ENCODE data around the gene TMEM250. TPM values are rescaled to one million over a fixed set of nuclear protein-coding genes. Genes with fewer than 3 reads are reported as not detected.

Gene TMEM250
- total RNA-seq, 4 donors from 2014 or later, result 34.3 to 59.4 (median 43.4) TPM

DNA sequence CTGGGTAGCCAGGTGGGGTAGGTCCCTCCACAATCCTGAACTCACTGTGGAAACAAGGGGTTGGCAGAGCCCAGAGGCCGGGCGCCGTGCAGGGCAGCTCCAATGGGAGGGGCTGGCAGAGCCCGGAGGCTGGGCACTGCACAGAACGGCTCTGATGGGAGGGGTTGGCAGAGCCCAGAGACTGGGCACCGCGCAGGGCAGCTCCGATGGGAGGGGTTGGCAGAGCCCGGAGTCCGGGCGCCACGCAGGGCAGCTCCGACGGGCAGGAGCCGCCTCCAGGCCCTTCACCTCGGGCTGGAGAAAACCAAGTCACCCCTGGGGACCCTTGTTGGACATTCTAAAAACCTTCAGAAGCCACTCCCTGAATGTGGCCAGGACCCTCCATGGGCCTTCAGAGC, 32.9 kb downstream of the TMEM250 start:
- no peak for DNase-seq
- Histone ChIP-seq H3K4me3 (no peak overlapping the region), H3K27ac (peak overlapping the region; percentile 10 to 57 (median 38)), H3K27me3 (no peaks in the 10 kb centered on the region), H3K36me3 (peaks cover 0 to 22% (median 0%) of the 10 kb centered on the region in 3 donors), H3K4me1 (peaks cover 21 to 88% (median 59%) of the 10 kb centered on the region in 3 donors), H3K9me3 (no peaks in the 10 kb centered on the region)
- intact Hi-C loops (cut with DNase I), result no loop called here
- 18 to 20% methylated on average over 3 to 4 of the region's 16 CpGs for WGBS, 2 donors
- TF ChIP-seq, protein P1, sequence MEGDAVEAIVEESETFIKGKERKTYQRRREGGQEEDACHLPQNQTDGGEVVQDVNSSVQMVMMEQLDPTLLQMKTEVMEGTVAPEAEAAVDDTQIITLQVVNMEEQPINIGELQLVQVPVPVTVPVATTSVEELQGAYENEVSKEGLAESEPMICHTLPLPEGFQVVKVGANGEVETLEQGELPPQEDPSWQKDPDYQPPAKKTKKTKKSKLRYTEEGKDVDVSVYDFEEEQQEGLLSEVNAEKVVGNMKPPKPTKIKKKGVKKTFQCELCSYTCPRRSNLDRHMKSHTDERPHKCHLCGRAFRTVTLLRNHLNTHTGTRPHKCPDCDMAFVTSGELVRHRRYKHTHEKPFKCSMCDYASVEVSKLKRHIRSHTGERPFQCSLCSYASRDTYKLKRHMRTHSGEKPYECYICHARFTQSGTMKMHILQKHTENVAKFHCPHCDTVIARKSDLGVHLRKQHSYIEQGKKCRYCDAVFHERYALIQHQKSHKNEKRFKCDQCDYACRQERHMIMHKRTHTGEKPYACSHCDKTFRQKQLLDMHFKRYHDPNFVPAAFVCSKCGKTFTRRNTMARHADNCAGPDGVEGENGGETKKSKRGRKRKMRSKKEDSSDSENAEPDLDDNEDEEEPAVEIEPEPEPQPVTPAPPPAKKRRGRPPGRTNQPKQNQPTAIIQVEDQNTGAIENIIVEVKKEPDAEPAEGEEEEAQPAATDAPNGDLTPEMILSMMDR (IDR thresholded peaks at IDR 0.05), result no peak
- TF ChIP-seq POLR2A (IDR thresholded peaks at IDR 0.05), result no peak

DNA sequence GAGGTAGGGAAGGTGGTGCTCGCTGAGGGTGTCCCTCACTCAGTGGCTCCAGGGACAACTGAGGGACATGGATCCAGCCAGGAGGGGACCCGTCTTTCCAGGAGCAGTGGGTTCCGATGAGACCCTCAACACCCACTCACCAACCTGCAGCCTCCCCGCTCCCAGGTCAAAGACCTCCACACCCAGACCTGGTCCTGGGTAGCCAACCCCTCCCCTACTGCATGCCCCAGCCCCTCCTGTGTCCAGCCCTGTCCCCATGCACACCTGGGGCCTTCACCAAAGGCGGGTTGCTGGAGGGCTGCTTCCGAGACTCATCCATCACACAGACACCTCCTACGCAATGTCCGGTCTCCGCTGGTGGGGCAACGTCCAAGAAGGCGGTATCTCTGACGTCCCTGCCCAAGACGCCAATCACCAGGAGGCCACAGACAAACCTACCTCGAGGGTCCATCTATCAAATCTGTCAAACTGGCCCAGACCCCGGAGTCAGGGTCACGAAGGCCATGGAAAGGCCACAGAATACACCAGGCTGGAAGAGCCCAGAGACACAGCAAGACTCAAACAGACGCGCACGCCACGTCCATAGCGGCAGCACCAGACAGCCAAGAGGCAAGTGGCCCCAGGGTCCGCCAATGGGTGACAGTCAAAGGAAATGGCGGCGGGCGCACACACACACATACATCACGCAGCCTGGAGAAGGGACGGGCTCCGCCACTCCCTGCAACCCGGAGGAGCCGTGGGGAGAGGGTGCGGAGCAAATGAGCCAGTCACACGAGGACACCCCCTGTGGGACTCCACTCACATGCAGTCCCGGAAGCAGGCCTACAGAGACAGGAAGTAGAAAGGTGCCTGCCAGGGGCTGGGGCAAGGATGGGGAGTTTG, 34.4 kb downstream of the TMEM250 start:
- DNase-seq, result no peak
- intact Hi-C loops (cut with DNase I), result no loop called here
- no peaks in the 10 kb centered on the region for H3K9me3 ChIP-seq
- peak overlapping the region in 1 of 4 donors; percentile 2 for H3K27ac ChIP-seq
- H3K4me1 ChIP-seq, result peaks cover 27 to 88% (median 53%) of the 10 kb centered on the region in 3 donors
- H3K4me3 ChIP-seq, result no peak overlapping the region
- H3K36me3 ChIP-seq, result peaks cover 0 to 22% (median 0%) of the 10 kb centered on the region in 3 donors
- WGBS, 2 donors, result 79 to 92% methylated on average over 12 to 18 of the region's 33 CpGs
- TF ChIP-seq, protein P1 (IDR thresholded peaks at IDR 0.05), result no peak
- TF ChIP-seq POLR2A (IDR thresholded peaks at IDR 0.05), result no peak
- no peaks in the 10 kb centered on the region for H3K27me3 ChIP-seq

DNA sequence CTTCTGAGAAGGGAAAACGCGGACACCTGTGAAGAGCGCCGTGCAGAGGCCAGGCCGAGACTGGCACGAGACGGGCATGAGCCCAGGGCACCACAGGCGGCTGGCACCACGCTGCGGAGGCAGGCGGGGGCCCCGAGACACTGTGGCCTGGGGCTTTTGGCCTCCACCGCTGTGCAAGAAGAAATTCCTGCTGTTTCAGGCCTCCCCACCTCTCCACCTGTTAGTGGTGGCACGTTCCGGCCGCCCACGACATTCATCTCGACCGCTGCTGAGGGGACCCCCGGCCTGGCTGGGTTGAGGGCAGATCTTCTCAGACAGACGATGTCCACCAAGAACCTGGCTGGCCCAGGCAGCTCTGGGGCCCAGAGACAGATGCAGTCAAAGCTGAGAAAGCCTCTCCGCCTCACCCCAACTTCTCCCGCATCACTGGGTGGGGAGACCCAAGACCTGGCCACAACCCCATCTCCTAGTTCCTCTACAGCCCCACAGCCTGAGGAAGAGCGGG, 35.1 kb downstream of the TMEM250 start:
- Histone ChIP-seq H3K4me1 (peaks cover 23 to 88% (median 51%) of the 10 kb centered on the region in 3 donors), H3K9me3 (no peaks in the 10 kb centered on the region), H3K27ac (peak overlapping the region in 1 of 4 donors; percentile 21), H3K27me3 (no peaks in the 10 kb centered on the region), H3K4me3 (no peak overlapping the region), H3K36me3 (peaks cover 0 to 25% (median 0%) of the 10 kb centered on the region in 3 donors)
- TF ChIP-seq, protein P1 (IDR thresholded peaks at IDR 0.05), result no peak
- no peak for TF ChIP-seq POLR2A (IDR thresholded peaks at IDR 0.05)
- DNase-seq, result no peak
- intact Hi-C loops (cut with DNase I), result no loop called here
- 97 to 100% methylated on average over 1 to 5 of the region's 24 CpGs for WGBS, 2 donors

DNA sequence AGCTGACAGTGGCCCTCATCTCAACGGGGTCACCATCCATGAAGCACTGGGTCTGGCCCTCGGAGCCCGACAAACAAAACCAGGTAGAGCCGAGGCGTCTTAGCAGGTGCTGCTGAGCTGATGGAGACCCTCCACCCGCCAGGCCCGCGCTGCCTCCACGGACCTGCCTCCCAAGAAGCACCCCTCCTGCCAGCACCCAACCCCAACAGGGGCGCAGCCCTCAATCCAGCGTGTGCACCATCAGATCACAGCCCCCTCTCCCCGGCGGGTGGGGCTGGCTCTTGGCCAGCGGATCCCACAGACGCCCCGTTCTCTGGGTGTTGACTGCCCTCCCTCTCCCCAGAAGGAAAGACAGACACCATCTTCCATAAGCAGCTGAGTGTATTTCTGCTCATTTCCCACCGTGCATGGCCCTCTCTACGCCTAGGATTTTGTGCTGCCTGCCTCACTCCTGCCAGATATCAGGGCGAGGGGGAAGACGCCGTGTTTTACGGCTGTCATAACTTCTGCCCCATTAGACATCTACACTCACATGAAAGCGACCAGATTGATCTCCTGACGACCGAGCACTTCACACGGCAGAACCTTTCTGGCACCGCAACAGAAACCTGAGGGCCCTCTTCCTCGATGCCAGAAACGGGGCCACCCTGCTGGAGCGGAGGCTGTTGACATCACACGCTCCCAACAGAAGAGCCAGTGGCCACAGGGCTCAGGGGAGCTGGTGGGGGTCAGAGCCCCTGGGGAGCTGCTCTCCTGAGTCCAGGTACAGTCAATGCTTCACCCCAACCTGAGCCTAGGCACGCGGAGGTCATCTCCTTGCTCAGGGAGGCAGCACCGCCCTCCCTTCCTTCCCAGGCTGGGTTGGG, 35.9 kb downstream of the TMEM250 start:
- Histone ChIP-seq H3K4me3 (no peak overlapping the region), H3K9me3 (no peaks in the 10 kb centered on the region), H3K4me1 (peaks cover 18 to 86% (median 43%) of the 10 kb centered on the region in 3 donors), H3K27ac (peak overlapping the region in 3 of 4 donors; percentile 19 to 50 (median 21)), H3K36me3 (peaks cover 0 to 32% (median 0%) of the 10 kb centered on the region in 3 donors), H3K27me3 (no peaks in the 10 kb centered on the region)
- intact Hi-C loops (cut with DNase I), result no loop called here
- WGBS, 2 donors, result 66 to 76% methylated on average over 17 to 23 of the region's 34 CpGs
- TF ChIP-seq POLR2A (IDR thresholded peaks at IDR 0.05), result no peak
- TF ChIP-seq, protein P1 (IDR thresholded peaks at IDR 0.05), result no peak
- no peak for DNase-seq
